ENCODE results near the gene SOCS1.

DNA sequence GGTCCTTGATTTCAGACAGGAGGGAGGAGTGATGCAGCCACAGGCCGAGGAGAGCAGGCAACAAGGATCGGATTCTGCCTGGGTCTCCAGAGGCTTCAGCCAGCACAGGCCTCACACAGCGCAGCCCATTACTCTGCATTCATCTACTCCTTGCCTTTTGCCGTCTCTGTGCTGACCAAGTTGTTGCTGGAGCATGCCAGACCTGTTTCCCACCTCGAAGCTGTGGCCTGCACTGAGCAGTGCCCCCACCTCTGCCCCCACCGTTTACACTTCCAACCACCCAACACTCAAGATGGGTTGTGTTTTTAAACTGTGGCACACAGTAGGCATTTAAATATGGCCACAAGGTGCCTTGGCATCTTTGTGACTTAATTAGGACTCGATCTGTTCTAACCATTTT, 19.0 kb upstream of the SOCS1 start:
- TF ChIP-seq MBD2 (IDR thresholded peaks at IDR 0.05; ENCODE audit: borderline replicate concordance, low read depth) (no peak), NONO (IDR thresholded peaks at IDR 0.05; ENCODE audit: low read depth in 2 of 2, low read length in 1 of 2) (no peak), SRSF1 (IDR thresholded peaks at IDR 0.05; ENCODE audit: low read depth, low read length) (no peak), RAD21 (CRISPR knock-in tag; conservative IDR thresholded peaks at IDR 0.05 in 1 of 2, IDR thresholded peaks at IDR 0.05 in 1 of 2) (no peak)

Data from K562 (cell line).